H1 (cell line): ENCODE measurements around the gene TBC1D22A. TPM values are rescaled to one million over a fixed set of nuclear protein-coding genes. Genes with fewer than 3 reads are reported as not detected.

Experiments used
- CTCF ChIA-PET: fragments of 300-600 bp; sonication (Branson Sonifier 250); formaldehyde crosslinking; loops from one replicate; lab custom pipeline; 2021; ENCODE audit not compliant: partially characterized antibody; lab: Charles Lee
- POLR2A ChIA-PET: fragments of 300-600 bp; sonication (Branson Sonifier 250); formaldehyde crosslinking; loops from one replicate; lab custom pipeline; 2021; ENCODE audit warnings: inconsistent platforms; ENCODE audit not compliant: partially characterized antibody; lab: Charles Lee
- DNase-seq, 2 experiments: peaks; one replicate each; pipeline versions ENCODE4 v3.0.0 to v3.0.0-alpha.2; 2010 to 2022; ENCODE audit warnings: low spot score in 2 of 2, low read depth in 1 of 2, mixed read lengths in 1 of 2
- FAIRE-seq: peaks from 2 replicates; lab custom pipeline; 2011; peaks lifted over from hg19 to GRCh38; lab: Jason Lieb, UNC
- H2AFZ ChIP-seq: 2 replicates; pipeline ENCODE4 v1.8.1; 2012; ENCODE audit warnings: low read length, inconsistent platforms
- H2AK5ac ChIP-seq: 2 replicates; pipeline ENCODE4 v1.6.1; 2013; ENCODE audit warnings: low read depth, low read length
- H2BK120ac ChIP-seq: replicated peaks from 2 replicates; pipeline ENCODE3; 2013; ENCODE audit warnings: low read depth, low read length, inconsistent platforms
- H2BK12ac ChIP-seq: 2 replicates; pipeline ENCODE4 v1.6.1; 2013; ENCODE audit warnings: low read depth, low read length
- H2BK15ac ChIP-seq: 2 replicates; pipeline ENCODE4 v1.6.1; 2013; ENCODE audit warnings: low read length
- H2BK20ac ChIP-seq: 2 replicates; pipeline ENCODE4 v1.6.1; 2013; ENCODE audit warnings: low read length
- H2BK5ac ChIP-seq: 2 replicates; pipeline ENCODE4 v1.6.1; 2013; ENCODE audit warnings: low read depth, low read length
- H3K14ac ChIP-seq: 2 replicates; pipeline ENCODE4 v1.6.1; 2013; ENCODE audit warnings: inconsistent platforms; ENCODE audit not compliant: insufficient read length
- H3K18ac ChIP-seq: 2 replicates; pipeline ENCODE4 v1.6.1; 2013; ENCODE audit warnings: low read length; ENCODE audit errors: extremely low read depth
- H3K23ac ChIP-seq: 2 replicates; pipeline ENCODE4 v1.6.1; 2013; ENCODE audit warnings: inconsistent platforms; ENCODE audit not compliant: insufficient read length
- H3K23me2 ChIP-seq: 2 replicates; pipeline ENCODE4 v1.6.1; 2013; ENCODE audit warnings: low read depth, low read length
- H3K27ac ChIP-seq: 2 replicates; pipeline ENCODE4 v1.6.1; 2011; ENCODE audit warnings: low read depth, low read length, inconsistent platforms
- H3K27me3 ChIP-seq, 4 experiments: replicated peaks in 1 of 4; 1 replicate in 1 of 4; 2 replicates in 3 of 4; pipeline versions ENCODE4 v1.6.1 to v1.8.1; 2011 to 2013; ENCODE audit warnings: low read length in 3 of 4, mild to moderate bottlenecking in 3 of 4, inconsistent platforms in 2 of 4, mixed read lengths in 2 of 4, moderate library complexity in 1 of 4; ENCODE audit not compliant: control insufficient read depth in 3 of 4, insufficient read depth in 3 of 4; ENCODE audit errors: extremely low read depth in 1 of 4
- H3K36me3 ChIP-seq, 4 experiments: 2 replicates each; pipeline versions ENCODE4 v1.6.1 to v1.8.1; 2011 to 2013; ENCODE audit warnings: mild to moderate bottlenecking in 4 of 4, low read length in 3 of 4, moderate library complexity in 2 of 4, control low read depth in 1 of 4, inconsistent platforms in 1 of 4; ENCODE audit not compliant: insufficient read depth in 4 of 4, control insufficient read depth in 2 of 4
- H3K4ac ChIP-seq: replicated peaks from 2 replicates; pipeline ENCODE3; 2013; ENCODE audit warnings: low read length, low read depth, mixed read lengths, inconsistent platforms; ENCODE audit not compliant: insufficient read length
- H3K4me1 ChIP-seq, 4 experiments: replicated peaks in 1 of 4; 1 replicate in 1 of 4; 2 replicates in 3 of 4; pipeline versions ENCODE4 v1.6.1 to v1.8.1; 2011 to 2013; ENCODE audit warnings: low read length in 3 of 4, inconsistent platforms in 2 of 4, mixed read lengths in 1 of 4; ENCODE audit not compliant: insufficient read depth in 4 of 4, control insufficient read depth in 3 of 4
- H3K4me2 ChIP-seq, 2 experiments: 2 replicates each; pipeline versions ENCODE4 v1.6.1 to v1.8.1; 2011 to 2013; ENCODE audit warnings: low read depth in 2 of 2, low read length in 2 of 2, control low read depth in 1 of 2, inconsistent platforms in 1 of 2, mild to moderate bottlenecking in 1 of 2; ENCODE audit not compliant: insufficient read depth in 1 of 2
- H3K4me3 ChIP-seq, 4 experiments: fragments of 200-600, 300-600 bp in 1 of 4; sonication (generic), shearing (Covaris generic), sonication (Bioruptor Twin) in 1 of 4; 2 replicates each; pipeline versions ENCODE4 v1.5.1 to v1.8.1; 2011 to 2016; ENCODE audit warnings: low read length in 4 of 4, low read depth in 3 of 4, control low read depth in 2 of 4, inconsistent platforms in 2 of 4, mild to moderate bottlenecking in 2 of 4, mixed read lengths in 1 of 4, moderate library complexity in 1 of 4; ENCODE audit not compliant: insufficient read depth in 2 of 4; ENCODE audit errors: extremely low read depth in 1 of 4
- H3K56ac ChIP-seq: replicated peaks from 2 replicates; pipeline ENCODE3; 2013; ENCODE audit warnings: low read depth, mild to moderate bottlenecking, mixed read lengths, low read length, inconsistent platforms; ENCODE audit not compliant: insufficient read length
- H3K79me1 ChIP-seq: 2 replicates; pipeline ENCODE4 v1.6.1; 2013; ENCODE audit warnings: low read depth, low read length, control low read depth
- H3K79me2 ChIP-seq, 2 experiments: 2 replicates each; pipeline versions ENCODE4 v1.6.1 to v1.8.1; 2012 to 2013; ENCODE audit warnings: low read length in 2 of 2, mild to moderate bottlenecking in 2 of 2, inconsistent platforms in 1 of 2; ENCODE audit not compliant: insufficient read depth in 2 of 2, control insufficient read depth in 1 of 2
- H3K9ac ChIP-seq, 4 experiments: replicated peaks in 1 of 4; 1 replicate in 1 of 4; 2 replicates in 3 of 4; pipeline versions ENCODE4 v1.6.1 to v1.8.1; 2011 to 2013; ENCODE audit warnings: low read depth in 3 of 4, low read length in 3 of 4, control low read depth in 2 of 4, mild to moderate bottlenecking in 2 of 4, moderate library complexity in 2 of 4, inconsistent platforms in 1 of 4; ENCODE audit errors: extremely low read depth in 1 of 4
- H3K9me3 ChIP-seq, 2 experiments: 2 replicates each; pipeline versions ENCODE4 v1.6.1 to v1.8.1; 2012 to 2013; ENCODE audit warnings: mild to moderate bottlenecking in 2 of 2, moderate library complexity in 2 of 2, control low read depth in 1 of 2, inconsistent platforms in 1 of 2, low read depth in 1 of 2, low read length in 1 of 2, mixed read lengths in 1 of 2; ENCODE audit not compliant: insufficient read depth in 2 of 2
- H4K20me1 ChIP-seq, 2 experiments: replicated peaks in 1 of 2; 2 replicates each; pipeline versions ENCODE3 to v1.8.1; 2011 to 2013; ENCODE audit warnings: inconsistent platforms in 2 of 2, low read length in 2 of 2, mild to moderate bottlenecking in 1 of 2; ENCODE audit not compliant: insufficient read depth in 2 of 2, control insufficient read depth in 1 of 2
- H4K5ac ChIP-seq: 2 replicates; pipeline ENCODE4 v1.6.1; 2013; ENCODE audit warnings: low read length, low read depth, mixed read lengths, inconsistent platforms; ENCODE audit not compliant: insufficient read length
- H4K8ac ChIP-seq: 2 replicates; pipeline ENCODE4 v1.8.0; 2013; ENCODE audit warnings: mild to moderate bottlenecking, moderate library complexity, low read length, inconsistent platforms; ENCODE audit not compliant: insufficient read depth; ENCODE audit errors: extremely low read depth
- H4K91ac ChIP-seq: replicated peaks from 2 replicates; pipeline ENCODE3; 2013; ENCODE audit warnings: low read length, mixed read lengths, inconsistent platforms; ENCODE audit not compliant: insufficient read length
- GABPA ChIP-seq: IDR thresholded peaks from 2 replicates; pipeline ENCODE4 v1.6.1; 2011; ENCODE audit warnings: mild to moderate bottlenecking, low read length, moderate library complexity, borderline replicate concordance; ENCODE audit not compliant: insufficient read depth
- WGBS, 2 experiments: shearing (Covaris generic) in 1 of 2; methylation state at CpG; one replicate each; pipeline versions ENCODE4 v1.1.6 to v1.1.7; 2013 to 2015; ENCODE audit warnings: low lambda C conversion rate in 2 of 2, mixed read lengths in 2 of 2, inconsistent platforms in 1 of 2, low coverage in 1 of 2, missing lambda C conversion rate in 1 of 2; ENCODE audit not compliant: insufficient replicate concordance in 2 of 2, insufficient coverage in 1 of 2, insufficient read length in 1 of 2; ENCODE audit errors: extremely low coverage in 1 of 2, missing lambda C conversion rate in 1 of 2; 5-methylcytosine and 5-hydroxymethylcytosine counted together
- polyA plus RNA-seq, 7 experiments: library from polyadenylated mRNA; depleted of rRNA in 3 of 7; stranded (reverse) in 5 of 7; unstranded in 2 of 7; fragments of >200 nt in 5 of 7; fragments of 200-250 nt in 2 of 7; gene quantifications; 1 replicate in 5 of 7; 2 replicates in 1 of 7; 4 replicates in 1 of 7; pipeline versions ENCODE4 v1.2.1 to v1.2.3, GENCODE V29; 2011 to 2013; ENCODE audit warnings: missing spikeins in 2 of 7, mixed read lengths in 2 of 7
- total RNA-seq: library from RNA; stranded (reverse); fragmentation: NEBNext Ultra II Directional; extraction: Animal tissue kit (Norgen Biotek cat#: 25700); gene quantifications from 2 replicates; pipeline ENCODE4 v1.2.1, GENCODE V29; 2021

Gene TBC1D22A
- total and polyA plus RNA-seq, 2 of the 8 experiments (the other 6 are each of a cell fraction or from before 2014, with no cell fraction given): 11.9 to 18.4 TPM

DNA sequence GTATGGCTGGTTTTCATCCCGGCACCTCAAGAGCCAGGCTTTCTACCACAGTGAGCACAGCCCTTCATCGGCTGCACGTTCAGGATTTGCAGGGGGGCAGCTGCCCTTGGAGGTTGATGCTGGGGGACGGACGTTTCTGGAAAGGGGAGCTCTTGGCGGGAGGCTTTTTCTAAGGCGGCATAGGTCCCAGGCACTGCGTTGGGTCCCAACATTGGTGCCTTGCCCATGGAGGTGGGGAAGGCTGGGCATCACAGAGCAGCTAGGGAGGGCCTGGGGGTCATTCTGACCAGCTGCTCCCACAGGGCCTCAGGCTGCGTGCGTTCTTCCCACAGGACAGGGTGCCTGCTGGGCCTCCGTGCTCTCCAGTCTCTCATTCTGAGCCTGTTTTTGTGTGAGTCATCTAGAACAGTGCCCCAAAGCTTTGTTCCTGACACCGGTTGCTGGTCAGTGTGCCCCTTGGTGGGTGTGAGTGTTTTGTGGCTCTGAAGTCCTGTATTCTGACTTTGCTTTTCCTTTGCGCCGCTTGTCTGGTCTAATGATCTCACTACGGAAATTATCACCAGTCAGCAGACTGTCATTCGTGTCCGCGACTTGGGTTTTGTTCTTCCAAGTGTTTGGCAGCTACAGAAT, 275.9 kb downstream of the TBC1D22A start:
- DNase-seq (no peak), FAIRE-seq (no peak)
- no peak overlapping the region for H4K91ac ChIP-seq
- no peaks in the 10 kb centered on the region for H3K79me1 ChIP-seq
- peaks cover 0 to under 1% (median 0%) of the 10 kb centered on the region in 4 experiments; a peak in 3 of 7 replicates for H3K4me1 ChIP-seq
- H3K27me3 ChIP-seq: no peaks in the 10 kb centered on the region
- no peaks in the 10 kb centered on the region for H3K79me2 ChIP-seq
- no peak overlapping the region for H2AFZ ChIP-seq
- no peak overlapping the region for H2AK5ac ChIP-seq
- no peaks in the 10 kb centered on the region for H3K36me3 ChIP-seq
- H2BK5ac ChIP-seq: no peak overlapping the region
- no peaks in the 10 kb centered on the region for H3K23me2 ChIP-seq
- H2BK120ac ChIP-seq: no peak overlapping the region
- ChIA-PET POLR2A (no interaction called here), CTCF (interaction anchor here (1.0 to 1.2 kb wide), 4 partner anchors 9 to 211 kb away, joined by 3 to 7 read pairs (median 4); no protein-coding TSS in a partner anchor)
- H3K14ac ChIP-seq: no peak overlapping the region
- H3K18ac ChIP-seq: no peak overlapping the region
- H3K9ac ChIP-seq: no peak overlapping the region
- no peak overlapping the region for H3K4me2 ChIP-seq
- H4K8ac ChIP-seq: no peak overlapping the region
- H2BK20ac ChIP-seq: no peak overlapping the region
- H3K56ac ChIP-seq: no peak overlapping the region
- no peak overlapping the region for H2BK15ac ChIP-seq
- H4K20me1 ChIP-seq: peaks cover 2 to 4% of the 10 kb centered on the region in 2 experiments
- H2BK12ac ChIP-seq: no peak overlapping the region
- WGBS, 2 experiments: 90% methylated on average over 18 of the region's 18 CpGs; no CpG with 5 or more reads in 1 of the 2 experiments
- H3K4me3 ChIP-seq: no peak overlapping the region
- no peak overlapping the region for H3K23ac ChIP-seq
- H4K5ac ChIP-seq: no peak overlapping the region
- H3K9me3 ChIP-seq: no peaks in the 10 kb centered on the region
- H3K27ac ChIP-seq: no peak overlapping the region
- H3K4ac ChIP-seq: no peak overlapping the region
- TF ChIP-seq GABPA: no peak
